ENCODE measurements around the gene PLEKHD1. TPM values are rescaled to one million over a fixed set of nuclear protein-coding genes. Genes with fewer than 3 reads are reported as not detected.
"Not testable (repeated sequence)": the region's sequence is repeated elsewhere in the genome, so short reads cannot be mapped to it uniquely, and the experiment has no call there.

Gene PLEKHD1
- total RNA-seq, 6 experiments from 2014 or later = 0.04 TPM; not detected in 5

DNA sequence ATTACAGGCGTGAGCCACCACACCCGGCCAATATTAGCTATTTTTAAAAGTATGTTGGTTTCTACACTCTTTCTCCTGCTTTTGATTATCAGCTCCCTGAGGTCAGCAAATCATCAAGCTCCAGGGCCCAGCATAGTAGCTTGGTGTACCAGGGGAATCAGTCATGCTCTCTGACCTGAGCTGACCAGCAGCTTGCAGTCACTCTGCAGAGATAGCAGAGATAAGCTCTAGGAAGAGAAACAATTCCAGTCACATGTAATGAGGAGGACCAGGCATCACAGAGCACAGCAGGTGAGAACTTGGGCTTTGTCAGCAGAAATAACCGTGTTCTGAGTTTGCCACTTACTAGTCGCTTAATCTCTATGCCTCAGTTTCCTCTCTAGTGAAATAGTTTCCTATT, 8.5 kb downstream of the PLEKHD1 start:
- no peaks in the 10 kb centered on the region for H3K9me3 ChIP-seq
- no peak overlapping the region for H3K4me3 ChIP-seq
- H3K4me1 ChIP-seq = no peaks in the 10 kb centered on the region
- no peaks in the 10 kb centered on the region for H3K36me3 ChIP-seq
- DNase-seq (peak in 1 of 3 donors; percentile 5), ATAC-seq (no peak)
- no peak overlapping the region for H3K27ac ChIP-seq
- H3K27me3 ChIP-seq = no peaks in the 10 kb centered on the region
- intact Hi-C loops (cut with DNase I) = no loop called here
- no peak for TF ChIP-seq POLR2A (IDR thresholded peaks at IDR 0.05)
- TF ChIP-seq, protein P1, sequence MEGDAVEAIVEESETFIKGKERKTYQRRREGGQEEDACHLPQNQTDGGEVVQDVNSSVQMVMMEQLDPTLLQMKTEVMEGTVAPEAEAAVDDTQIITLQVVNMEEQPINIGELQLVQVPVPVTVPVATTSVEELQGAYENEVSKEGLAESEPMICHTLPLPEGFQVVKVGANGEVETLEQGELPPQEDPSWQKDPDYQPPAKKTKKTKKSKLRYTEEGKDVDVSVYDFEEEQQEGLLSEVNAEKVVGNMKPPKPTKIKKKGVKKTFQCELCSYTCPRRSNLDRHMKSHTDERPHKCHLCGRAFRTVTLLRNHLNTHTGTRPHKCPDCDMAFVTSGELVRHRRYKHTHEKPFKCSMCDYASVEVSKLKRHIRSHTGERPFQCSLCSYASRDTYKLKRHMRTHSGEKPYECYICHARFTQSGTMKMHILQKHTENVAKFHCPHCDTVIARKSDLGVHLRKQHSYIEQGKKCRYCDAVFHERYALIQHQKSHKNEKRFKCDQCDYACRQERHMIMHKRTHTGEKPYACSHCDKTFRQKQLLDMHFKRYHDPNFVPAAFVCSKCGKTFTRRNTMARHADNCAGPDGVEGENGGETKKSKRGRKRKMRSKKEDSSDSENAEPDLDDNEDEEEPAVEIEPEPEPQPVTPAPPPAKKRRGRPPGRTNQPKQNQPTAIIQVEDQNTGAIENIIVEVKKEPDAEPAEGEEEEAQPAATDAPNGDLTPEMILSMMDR (IDR thresholded peaks at IDR 0.05) = no peak
- 64% methylated on average over 4 of the region's 4 CpGs for WGBS (ENCODE audit: insufficient coverage, low coverage, low lambda C conversion rate, missing lambda C conversion rate)

DNA sequence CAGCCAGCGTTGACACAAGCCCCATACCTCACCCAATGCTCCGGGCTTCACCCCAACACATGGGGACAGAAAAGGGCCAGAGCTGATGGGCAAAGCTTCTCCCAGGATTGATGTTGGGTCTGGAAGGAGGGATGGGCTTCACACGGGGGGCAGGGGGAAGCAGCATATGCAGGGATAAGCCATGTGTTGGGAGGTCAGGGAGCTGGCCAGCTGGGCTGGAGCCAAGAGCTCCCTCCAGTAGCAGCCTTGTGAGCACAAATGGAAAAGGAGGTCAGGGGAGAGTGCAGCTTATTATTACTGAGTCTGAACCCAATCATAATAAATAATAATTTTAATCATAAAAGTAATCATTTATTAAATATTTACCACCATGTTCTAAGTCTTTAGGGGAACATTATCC, 9.3 kb downstream of the PLEKHD1 start:
- ATAC-seq (no peak), DNase-seq (peak in 1 of 3 donors; percentile 26)
- Histone ChIP-seq H3K36me3 (no peaks in the 10 kb centered on the region), H3K27me3 (no peaks in the 10 kb centered on the region), H3K9me3 (no peaks in the 10 kb centered on the region), H3K4me1 (no peaks in the 10 kb centered on the region), H3K27ac (no peak overlapping the region), H3K4me3 (no peak overlapping the region)
- WGBS (ENCODE audit: insufficient coverage, low coverage, low lambda C conversion rate, missing lambda C conversion rate) = 65% methylated on average over 3 of the region's 3 CpGs
- intact Hi-C loops (cut with DNase I) = no loop called here
- TF ChIP-seq, protein P1 (IDR thresholded peaks at IDR 0.05) = no peak
- no peak for TF ChIP-seq POLR2A (IDR thresholded peaks at IDR 0.05)

DNA sequence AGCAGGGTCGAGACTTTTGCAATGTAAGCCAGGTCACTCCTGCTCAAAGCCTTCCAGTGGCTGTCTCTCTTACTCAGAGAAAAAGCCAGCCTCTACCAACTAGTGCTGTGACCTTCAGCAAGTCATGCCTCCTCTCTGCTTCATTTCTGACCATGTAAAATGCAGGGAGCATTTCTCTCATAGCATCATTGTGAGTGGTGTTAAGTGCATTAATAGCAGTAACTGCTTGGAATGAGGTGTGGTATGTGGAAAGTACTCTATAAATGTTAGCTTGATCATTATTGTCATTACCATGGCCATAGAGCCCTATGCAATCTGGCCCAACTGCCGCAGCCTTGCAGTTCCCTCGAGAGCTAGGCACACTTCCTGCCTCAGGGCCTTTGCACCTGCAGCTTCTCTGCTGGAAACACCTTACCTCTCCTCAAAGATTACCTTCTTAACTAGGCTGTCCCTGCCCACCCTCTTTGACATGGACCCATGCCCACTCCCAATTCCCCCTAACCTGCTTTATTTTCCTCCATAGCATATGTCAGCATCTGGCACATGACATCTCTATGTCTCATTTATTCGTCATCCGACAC, 10.9 kb downstream of the PLEKHD1 start:
- no peaks in the 10 kb centered on the region for H3K9me3 ChIP-seq
- H3K4me3 ChIP-seq = no peak overlapping the region
- no peaks in the 10 kb centered on the region for H3K4me1 ChIP-seq
- 78% methylated on average over 3 of the region's 5 CpGs for WGBS (ENCODE audit: insufficient coverage, low coverage, low lambda C conversion rate, missing lambda C conversion rate)
- H3K27ac ChIP-seq = no peak overlapping the region
- DNase-seq (peak in 1 of 3 donors; percentile 16), ATAC-seq (no peak)
- H3K27me3 ChIP-seq = no peaks in the 10 kb centered on the region
- intact Hi-C loops (cut with DNase I) = no loop called here
- no peaks in the 10 kb centered on the region for H3K36me3 ChIP-seq
- TF ChIP-seq, protein P1 (IDR thresholded peaks at IDR 0.05) = no peak
- TF ChIP-seq POLR2A (IDR thresholded peaks at IDR 0.05) = no peak

DNA sequence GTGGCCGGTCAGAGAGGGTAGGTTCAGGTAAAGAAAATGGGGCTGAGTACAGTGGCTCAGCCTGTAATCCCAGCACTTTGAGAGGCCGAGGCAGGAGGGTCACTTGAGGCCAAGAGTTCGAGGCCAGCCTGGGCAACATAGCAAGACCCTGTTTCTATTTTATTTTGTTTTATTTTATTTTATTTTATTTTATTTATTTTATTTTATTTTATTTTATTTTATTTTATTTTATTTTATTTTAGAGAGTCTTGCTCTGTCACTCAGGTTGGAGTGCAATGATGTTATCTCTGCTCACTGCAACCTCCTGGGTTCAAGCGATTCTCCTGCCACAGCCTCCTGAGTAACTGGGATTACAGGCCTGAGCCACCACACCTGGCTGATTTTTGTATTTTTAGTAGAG, 13.3 kb downstream of the PLEKHD1 start:
- WGBS (ENCODE audit: insufficient coverage, low coverage, low lambda C conversion rate, missing lambda C conversion rate) = 86% methylated on average over 3 of the region's 4 CpGs
- intact Hi-C loops (cut with DNase I); ATAC-seq; H3K4me1 ChIP-seq; H3K27ac ChIP-seq; H3K36me3 ChIP-seq; H3K9me3 ChIP-seq; DNase-seq; H3K27me3 ChIP-seq; H3K4me3 ChIP-seq: not testable (repeated sequence)

DNA sequence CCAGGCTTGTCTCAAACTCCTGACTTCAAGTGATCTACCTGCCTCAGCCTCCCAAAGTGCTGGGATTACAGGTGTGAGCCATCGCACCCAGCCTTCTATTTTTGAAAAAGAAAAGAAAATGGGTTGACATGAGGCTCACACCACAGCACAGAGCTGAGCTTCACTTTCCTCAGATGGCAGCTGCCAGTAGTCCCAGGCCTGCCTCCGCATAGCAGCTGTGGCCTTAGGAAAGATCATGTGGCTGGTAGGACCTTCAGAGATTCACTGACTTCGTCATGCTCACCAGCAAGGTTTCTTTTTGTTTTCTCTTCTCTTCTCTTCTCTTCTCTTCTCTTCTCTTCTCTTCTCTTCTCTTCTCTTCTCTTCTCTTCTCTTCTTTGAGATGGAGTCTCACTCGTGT, 13.8 kb downstream of the PLEKHD1 start:
- H3K36me3 ChIP-seq; H3K27me3 ChIP-seq; intact Hi-C loops (cut with DNase I); H3K4me1 ChIP-seq; H3K9me3 ChIP-seq; H3K27ac ChIP-seq; H3K4me3 ChIP-seq; ATAC-seq: not testable (repeated sequence)
- peak in 1 of 3 donors; percentile 7 for DNase-seq
- 94% methylated on average over 4 of the region's 4 CpGs for WGBS (ENCODE audit: insufficient coverage, low coverage, low lambda C conversion rate, missing lambda C conversion rate)

DNA sequence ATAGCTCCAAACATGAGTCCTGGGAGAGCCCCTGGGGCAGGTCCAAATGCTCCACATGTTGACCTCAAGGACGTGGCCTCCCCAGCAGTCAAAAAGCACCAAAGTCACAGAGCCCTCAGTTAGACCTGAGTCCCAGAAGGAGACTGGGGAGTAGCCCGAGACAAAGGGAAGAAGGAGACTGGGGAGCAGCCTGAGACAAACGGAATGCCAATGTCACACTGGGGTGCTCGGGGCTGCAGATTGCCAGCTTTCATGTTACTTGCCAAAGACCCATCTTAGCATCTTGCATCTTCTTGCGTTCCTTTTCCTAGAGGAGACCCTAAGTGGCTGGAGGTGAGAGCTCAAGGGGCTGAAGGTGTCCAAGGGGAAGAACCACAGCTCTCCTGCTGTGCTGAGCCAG, 14.9 kb downstream of the PLEKHD1 start:
- no peaks in the 10 kb centered on the region for H3K4me1 ChIP-seq
- intact Hi-C loops (cut with DNase I) = no loop called here
- H3K4me3 ChIP-seq = no peak overlapping the region
- H3K27ac ChIP-seq = no peak overlapping the region
- DNase-seq (peak in 1 of 3 donors; percentile 29), ATAC-seq (no peak)
- WGBS (ENCODE audit: insufficient coverage, low coverage, low lambda C conversion rate, missing lambda C conversion rate) = 80% methylated on average over 1 of the region's 5 CpGs
- H3K36me3 ChIP-seq = no peaks in the 10 kb centered on the region
- no peaks in the 10 kb centered on the region for H3K9me3 ChIP-seq
- TF ChIP-seq, protein P1 (IDR thresholded peaks at IDR 0.05) = no peak
- TF ChIP-seq POLR2A (IDR thresholded peaks at IDR 0.05) = no peak
- no peaks in the 10 kb centered on the region for H3K27me3 ChIP-seq

All from right lobe of liver (tissue), 6 donors.